Astrocyte of the cerebellum (primary cell): ENCODE data around the gene ALG1.

Experiments
- DNase-seq: peaks from one replicate; pipeline ENCODE4 v3.0.0-alpha.2; 2011; ENCODE audit warnings: low read depth
- H3K4me3 ChIP-seq: 2 replicates; pipeline ENCODE4 v1.5.1; 2011; ENCODE audit warnings: mild to moderate bottlenecking, low read depth, low read length, moderate library complexity
- CTCF ChIP-seq: IDR thresholded peaks from 2 replicates; pipeline ENCODE4 v1.5.1; 2012; ENCODE audit warnings: low read length, low read depth, moderate library complexity, mild to moderate bottlenecking; ENCODE audit errors: missing control alignments
- in situ Hi-C: cut with HindIII; loops from 2 replicates; pipeline ENCODE4 v1.10.0; 2017; ENCODE audit warnings: low sequenced_read_pairs

The ALG1 gene

GRCh38 chr16:5071681-5072333 lies at the start of gene ALG1:
Gene ALG1 (plus strand): TSS chr16:5071843. CDS start chr16:5071850, 7 bp downstream.
- DNase-seq: peak; percentile 63
- H3K4me3 ChIP-seq: peak within 1 kb of the TSS; percentile 80
- in situ Hi-C loops: no loop called here
- no peak for TF ChIP-seq CTCF

- TF ChIP-seq CTCF: no peak
- in situ Hi-C loops: no loop called here
- DNase-seq: no peak
- H3K4me3 ChIP-seq: no peak overlapping the region
Measured at GRCh38 chr16:5022521-5022920, 49.1 kb upstream of the ALG1 start.

- TF ChIP-seq CTCF: no peak
- in situ Hi-C loops: no loop called here
- H3K4me3 ChIP-seq: no peak overlapping the region
- DNase-seq: no peak
Measured at GRCh38 chr16:5024632-5025031, 47.0 kb upstream of the ALG1 start.

- DNase-seq: no peak
- peak; percentile 38 for TF ChIP-seq CTCF
- H3K4me3 ChIP-seq: no peak overlapping the region
- in situ Hi-C loops: no loop called here
Measured at GRCh38 chr16:5025171-5025632, 46.4 kb upstream of the ALG1 start.

GRCh38 chr16:5026664-5027063 lies 45.0 kb upstream of the ALG1 start:
- no peak for TF ChIP-seq CTCF
- H3K4me3 ChIP-seq: no peak overlapping the region
- in situ Hi-C loops: no loop called here
- no peak for DNase-seq

- H3K4me3 ChIP-seq: no peak overlapping the region
- no peak for TF ChIP-seq CTCF
- in situ Hi-C loops: no loop called here
- no peak for DNase-seq
Measured at GRCh38 chr16:5027086-5027485, 44.6 kb upstream of the ALG1 start.
